D721Med (cell line): ENCODE measurements around the gene SPTBN1.

Experiments
- DNase-seq: peaks from one replicate; pipeline ENCODE4 v3.0.0; 2011; ENCODE audit warnings: low spot score; ENCODE audit not compliant: insufficient read length
- FAIRE-seq: peaks from 2 replicates; lab custom pipeline; 2011; peaks lifted over from hg19 to GRCh38; lab: Jason Lieb, UNC
- CTCF ChIP-seq: IDR thresholded peaks from 2 replicates; pipeline ENCODE4 v1.5.1; 2012; ENCODE audit warnings: mild to moderate bottlenecking, control low read depth; ENCODE audit not compliant: insufficient read depth; ENCODE audit errors: missing control alignments

SPTBN1 gene

GRCh38 chr2:54564439-54564838 lies 108.3 kb downstream of the SPTBN1 start:
- no peak for DNase-seq
- no peak for FAIRE-seq
- no peak for TF ChIP-seq CTCF

GRCh38 chr2:54565551-54565950 lies 109.4 kb downstream of the SPTBN1 start:
- TF ChIP-seq CTCF = no peak
- FAIRE-seq (no peak), DNase-seq (no peak)

- no peak for TF ChIP-seq CTCF
- DNase-seq (no peak), FAIRE-seq (no peak)
Observed at GRCh38 chr2:54566896-54567295, 110.8 kb downstream of the SPTBN1 start.

GRCh38 chr2:54568876-54569321 lies 112.8 kb downstream of the SPTBN1 start:
- DNase-seq (no peak), FAIRE-seq (no peak)
- no peak for TF ChIP-seq CTCF

GRCh38 chr2:54569745-54570301 lies 113.7 kb downstream of the SPTBN1 start:
- FAIRE-seq (no peak), DNase-seq (no peak)
- TF ChIP-seq CTCF = no peak

- DNase-seq (no peak), FAIRE-seq (no peak)
- no peak for TF ChIP-seq CTCF
Observed at GRCh38 chr2:54570321-54570855, 114.3 kb downstream of the SPTBN1 start.

GRCh38 chr2:54570925-54571694 lies 115.0 kb downstream of the SPTBN1 start:
- no peak for TF ChIP-seq CTCF
- no peak for FAIRE-seq
- DNase-seq = no peak
